H1 (cell line): Measurements from ENCODE around the gene RASA1.

ENCODE experiments used
- EGR1 ChIP-seq: IDR thresholded peaks from 2 replicates; pipeline ENCODE4 v1.6.1; 2011; ENCODE audit warnings: low read depth, low read length, borderline replicate concordance
- EP300 ChIP-seq, 2 experiments: IDR thresholded peaks; 1 replicate in 1 of 2; 2 replicates in 1 of 2; pipeline ENCODE4 v1.6.1; 2011 to 2012; ENCODE audit warnings: low read depth in 2 of 2, low read length in 2 of 2, mild to moderate bottlenecking in 2 of 2, borderline replicate concordance in 1 of 2, inconsistent platforms in 1 of 2, moderate library complexity in 1 of 2
- EZH2 ChIP-seq: fragments of 200-600 bp; sonication (generic); IDR thresholded peaks from 2 replicates; pipeline ENCODE4 v1.7.1; 2012; ENCODE audit warnings: low read depth, mild to moderate bottlenecking, moderate library complexity, low read length, inconsistent platforms; ENCODE audit not compliant: severe bottlenecking
- POLR2A ChIP-seq, 2 experiments: IDR thresholded peaks; 1 replicate in 1 of 2; 2 replicates in 1 of 2; pipeline ENCODE4 v1.6.1; 2011; ENCODE audit warnings: low read depth in 2 of 2, low read length in 2 of 2, mild to moderate bottlenecking in 2 of 2; ENCODE audit errors: control extremely low read depth in 1 of 2
- TAF1 ChIP-seq: IDR thresholded peaks from 2 replicates; pipeline ENCODE4 v1.6.1; 2011; ENCODE audit warnings: mild to moderate bottlenecking, low read depth, low read length
- TBP ChIP-seq: IDR thresholded peaks from 2 replicates; pipeline ENCODE4 v1.6.1; 2011; ENCODE audit warnings: low read depth, low read length, improper control_type of control experiment
- TF ChIP-seq, protein P1 (sequence below), 3 experiments: IDR thresholded peaks; 1 replicate in 2 of 3; 2 replicates in 1 of 3; pipeline versions ENCODE4 v1.5.1 to v1.6.1; 2011; ENCODE audit warnings: low read length in 3 of 3, mild to moderate bottlenecking in 3 of 3, inconsistent platforms in 2 of 3, low read depth in 1 of 3, moderate library complexity in 1 of 3; ENCODE audit not compliant: insufficient read depth in 1 of 3; ENCODE audit errors: control extremely low read depth in 1 of 3
- TF ChIP-seq, protein P2 (sequence below): IDR thresholded peaks from 2 replicates; pipeline ENCODE4 v1.6.1; 2011; ENCODE audit warnings: low read length, improper control_type of control experiment

DNA sequence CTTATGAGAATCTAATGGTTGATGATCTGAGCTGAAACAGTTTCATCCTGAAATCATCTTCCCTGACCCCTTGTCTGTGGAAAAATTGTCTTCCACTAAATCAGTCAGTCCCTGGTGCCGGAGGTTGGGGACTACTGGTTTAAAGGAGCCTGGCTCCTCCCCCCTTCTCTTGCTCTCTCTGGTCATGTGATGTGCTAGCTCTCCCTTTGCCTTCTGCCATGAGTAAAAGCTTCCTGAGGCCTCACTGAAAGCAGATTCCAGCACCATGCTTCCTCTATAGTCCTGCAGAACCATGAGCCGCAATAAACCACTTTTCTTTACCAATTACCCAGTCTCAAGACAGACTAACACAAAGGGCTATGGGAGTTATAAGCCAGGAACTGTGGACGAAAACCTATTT lies 54.7 kb downstream of the RASA1 start:
- no peak for TF ChIP-seq POLR2A (IDR thresholded peaks at IDR 0.05; ENCODE audit: control extremely low read depth in 1 of 2, low read depth in 2 of 2, low read length in 2 of 2)
- no peak for TF ChIP-seq EGR1
- TF ChIP-seq, protein P1, sequence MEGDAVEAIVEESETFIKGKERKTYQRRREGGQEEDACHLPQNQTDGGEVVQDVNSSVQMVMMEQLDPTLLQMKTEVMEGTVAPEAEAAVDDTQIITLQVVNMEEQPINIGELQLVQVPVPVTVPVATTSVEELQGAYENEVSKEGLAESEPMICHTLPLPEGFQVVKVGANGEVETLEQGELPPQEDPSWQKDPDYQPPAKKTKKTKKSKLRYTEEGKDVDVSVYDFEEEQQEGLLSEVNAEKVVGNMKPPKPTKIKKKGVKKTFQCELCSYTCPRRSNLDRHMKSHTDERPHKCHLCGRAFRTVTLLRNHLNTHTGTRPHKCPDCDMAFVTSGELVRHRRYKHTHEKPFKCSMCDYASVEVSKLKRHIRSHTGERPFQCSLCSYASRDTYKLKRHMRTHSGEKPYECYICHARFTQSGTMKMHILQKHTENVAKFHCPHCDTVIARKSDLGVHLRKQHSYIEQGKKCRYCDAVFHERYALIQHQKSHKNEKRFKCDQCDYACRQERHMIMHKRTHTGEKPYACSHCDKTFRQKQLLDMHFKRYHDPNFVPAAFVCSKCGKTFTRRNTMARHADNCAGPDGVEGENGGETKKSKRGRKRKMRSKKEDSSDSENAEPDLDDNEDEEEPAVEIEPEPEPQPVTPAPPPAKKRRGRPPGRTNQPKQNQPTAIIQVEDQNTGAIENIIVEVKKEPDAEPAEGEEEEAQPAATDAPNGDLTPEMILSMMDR (IDR thresholded peaks at IDR 0.05; ENCODE audit: control extremely low read depth in 1 of 3, insufficient read depth in 1 of 3, low read depth in 1 of 3, low read length in 3 of 3): no peak
- TF ChIP-seq TAF1: no peak
- no peak for TF ChIP-seq TBP
- no peak for TF ChIP-seq EP300 (IDR thresholded peaks at IDR 0.05; ENCODE audit: borderline replicate concordance in 1 of 2, low read depth in 2 of 2, low read length in 2 of 2)
- TF ChIP-seq, protein P2, sequence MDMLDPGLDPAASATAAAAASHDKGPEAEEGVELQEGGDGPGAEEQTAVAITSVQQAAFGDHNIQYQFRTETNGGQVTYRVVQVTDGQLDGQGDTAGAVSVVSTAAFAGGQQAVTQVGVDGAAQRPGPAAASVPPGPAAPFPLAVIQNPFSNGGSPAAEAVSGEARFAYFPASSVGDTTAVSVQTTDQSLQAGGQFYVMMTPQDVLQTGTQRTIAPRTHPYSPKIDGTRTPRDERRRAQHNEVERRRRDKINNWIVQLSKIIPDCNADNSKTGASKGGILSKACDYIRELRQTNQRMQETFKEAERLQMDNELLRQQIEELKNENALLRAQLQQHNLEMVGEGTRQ: peak; percentile 52; the same call in 1 of the 2 replicates
- TF ChIP-seq EZH2: no peak
